IPS-18a (cell line): Measurements from ENCODE around the gene VSTM1.

Experiments used
- H3K27ac ChIP-seq: one replicate; pipeline ENCODE4 v1.5.1; 2013; ENCODE audit warnings: low read length
- H3K27me3 ChIP-seq: one replicate; pipeline ENCODE4 v1.6.1; 2013; ENCODE audit warnings: mild to moderate bottlenecking, low read length; ENCODE audit not compliant: control insufficient read depth, insufficient read depth
- H3K36me3 ChIP-seq: one replicate; pipeline ENCODE4 v1.6.1; 2013; ENCODE audit warnings: low read depth, low read length; ENCODE audit not compliant: control insufficient read depth
- H3K4me1 ChIP-seq: one replicate; pipeline ENCODE4 v1.6.1; 2013; ENCODE audit warnings: low read depth, low read length; ENCODE audit not compliant: control insufficient read depth
- H3K4me3 ChIP-seq: one replicate; pipeline ENCODE4 v1.5.1; 2013; ENCODE audit warnings: low read length
- H3K9ac ChIP-seq: one replicate; pipeline ENCODE4 v1.6.1; 2013; ENCODE audit warnings: mild to moderate bottlenecking, low read length, moderate library complexity
- H3K9me3 ChIP-seq: one replicate; pipeline ENCODE4 v1.6.1; 2013; ENCODE audit warnings: low read depth, low read length; ENCODE audit not compliant: control insufficient read depth

VSTM1 gene

DNA sequence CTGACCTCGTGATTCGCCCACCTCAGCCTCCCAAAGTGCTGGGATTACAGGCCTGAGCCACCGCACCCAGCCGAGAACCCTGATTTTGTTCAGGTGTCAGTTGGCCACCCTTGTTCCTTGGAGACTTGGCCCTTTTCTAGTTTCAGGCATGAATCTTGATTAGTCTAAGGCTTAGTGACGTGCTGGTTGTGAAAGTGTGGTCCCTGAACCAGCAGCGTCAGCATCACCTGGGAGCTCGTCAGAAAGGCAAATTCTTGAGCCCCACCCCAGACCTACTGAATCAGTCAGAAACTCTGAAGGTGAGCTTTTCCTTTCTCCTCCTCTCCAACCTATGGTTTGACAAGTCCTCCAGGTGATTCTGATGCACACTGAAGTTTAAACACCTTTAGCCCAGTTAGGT lies 37.0 kb downstream of the VSTM1 start:
- peaks cover 5% of the 10 kb centered on the region for H3K4me1 ChIP-seq
- peaks cover 7% of the 10 kb centered on the region for H3K27me3 ChIP-seq
- H3K36me3 ChIP-seq: no peaks in the 10 kb centered on the region
- no peak overlapping the region for H3K4me3 ChIP-seq
- no peak overlapping the region for H3K9ac ChIP-seq
- no peaks in the 10 kb centered on the region for H3K9me3 ChIP-seq
- no peak overlapping the region for H3K27ac ChIP-seq

DNA sequence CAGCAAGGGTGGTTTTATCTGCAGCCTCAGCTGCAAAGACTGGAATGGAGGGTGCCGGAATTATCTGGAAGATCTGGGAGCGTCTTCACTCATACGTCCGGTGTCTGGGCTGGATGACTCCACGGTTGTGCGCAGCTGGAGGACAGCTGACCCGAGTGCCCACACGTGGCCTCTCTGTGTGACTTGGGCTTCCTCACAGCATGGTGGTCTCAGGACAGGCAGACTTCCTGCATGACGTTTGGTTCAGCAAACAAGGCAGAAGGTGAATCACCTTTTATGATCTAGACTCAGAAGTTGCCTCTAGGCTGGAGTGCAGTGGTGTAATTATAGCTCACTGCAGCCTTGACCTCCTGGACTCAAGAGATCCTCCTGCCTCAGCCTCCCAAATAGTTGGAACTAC lies 39.0 kb downstream of the VSTM1 start:
- H3K9ac ChIP-seq: no peak overlapping the region
- H3K4me1 ChIP-seq: no peaks in the 10 kb centered on the region
- no peak overlapping the region for H3K27ac ChIP-seq

DNA sequence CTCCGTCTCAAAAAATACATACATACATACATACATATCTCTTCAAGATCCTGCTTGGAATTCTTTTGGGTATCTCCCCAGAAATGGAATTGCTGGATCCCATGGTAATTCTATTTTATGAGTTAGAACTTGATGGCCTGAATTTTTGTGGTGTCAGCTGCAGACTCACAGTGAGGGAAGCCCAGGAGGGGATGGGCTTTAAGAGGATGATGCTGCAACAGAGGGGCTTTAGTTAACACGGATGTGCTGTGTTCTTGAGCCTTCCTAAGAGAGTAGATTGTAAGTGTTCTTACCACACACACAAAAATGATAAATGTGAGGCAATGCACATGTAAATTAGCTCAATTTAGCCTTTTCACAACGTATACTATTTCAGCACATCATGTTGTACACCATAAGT lies 40.5 kb downstream of the VSTM1 start:
- H3K27ac ChIP-seq: no peak overlapping the region
- H3K27me3 ChIP-seq: peaks cover 7% of the 10 kb centered on the region

More for the DNA sequence above, 39.0 kb downstream of the VSTM1 start:
- Histone ChIP-seq H3K9me3 (no peaks in the 10 kb centered on the region), H3K27me3 (peaks cover 7% of the 10 kb centered on the region), H3K36me3 (no peaks in the 10 kb centered on the region), H3K4me3 (no peak overlapping the region)

DNA sequence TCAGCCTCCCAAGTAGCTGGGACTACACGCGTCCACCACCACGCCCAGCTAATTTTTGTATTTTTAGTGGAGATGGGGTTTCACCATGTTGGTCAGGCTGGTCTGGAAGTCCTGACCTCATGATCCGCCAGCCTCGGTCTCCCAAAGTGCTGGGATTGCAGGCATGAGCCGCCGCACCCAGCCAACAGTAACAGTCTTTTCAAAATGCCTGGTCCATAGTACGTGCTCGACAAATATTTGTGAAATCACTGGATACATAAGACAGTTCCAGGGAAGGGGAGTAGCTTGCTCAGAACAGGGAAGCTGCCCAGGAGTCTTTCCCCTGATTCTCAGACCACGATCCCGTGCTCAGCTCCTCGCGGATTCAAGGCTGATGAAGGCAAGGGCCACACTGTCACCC lies 41.8 kb downstream of the VSTM1 start:
- Histone ChIP-seq H3K4me1 (no peaks in the 10 kb centered on the region), H3K36me3 (no peaks in the 10 kb centered on the region), H3K27me3 (peaks cover 7% of the 10 kb centered on the region), H3K27ac (no peak overlapping the region), H3K9me3 (no peaks in the 10 kb centered on the region), H3K4me3 (no peak overlapping the region), H3K9ac (no peak overlapping the region)

More for the DNA sequence above, 40.5 kb downstream of the VSTM1 start:
- Histone ChIP-seq H3K9me3 (no peaks in the 10 kb centered on the region), H3K9ac (no peak overlapping the region), H3K36me3 (no peaks in the 10 kb centered on the region), H3K4me3 (no peak overlapping the region), H3K4me1 (no peaks in the 10 kb centered on the region)

DNA sequence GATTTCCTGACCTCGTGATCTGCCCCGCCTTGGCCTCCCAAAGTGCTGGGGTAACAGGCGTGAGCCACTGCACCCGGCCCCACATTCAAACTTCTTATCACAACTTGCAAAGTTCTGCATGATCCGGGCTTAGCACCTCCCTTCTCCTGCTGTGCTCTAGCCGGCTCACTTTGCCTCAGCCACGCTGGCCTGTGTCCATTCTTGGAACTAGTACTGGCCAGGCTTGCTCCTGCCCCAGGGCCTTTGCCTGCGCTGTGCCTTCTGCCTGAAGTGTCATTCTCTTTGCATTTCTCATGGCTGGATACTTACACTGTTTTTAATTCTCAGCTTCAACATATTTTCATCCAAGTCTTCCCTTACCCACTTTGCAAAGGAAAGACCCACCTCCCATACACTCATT lies 42.3 kb downstream of the VSTM1 start:
- Histone ChIP-seq H3K36me3 (no peaks in the 10 kb centered on the region), H3K9ac (no peak overlapping the region), H3K4me3 (no peak overlapping the region), H3K27ac (no peak overlapping the region), H3K4me1 (no peaks in the 10 kb centered on the region), H3K27me3 (peaks cover 7% of the 10 kb centered on the region), H3K9me3 (no peaks in the 10 kb centered on the region)

DNA sequence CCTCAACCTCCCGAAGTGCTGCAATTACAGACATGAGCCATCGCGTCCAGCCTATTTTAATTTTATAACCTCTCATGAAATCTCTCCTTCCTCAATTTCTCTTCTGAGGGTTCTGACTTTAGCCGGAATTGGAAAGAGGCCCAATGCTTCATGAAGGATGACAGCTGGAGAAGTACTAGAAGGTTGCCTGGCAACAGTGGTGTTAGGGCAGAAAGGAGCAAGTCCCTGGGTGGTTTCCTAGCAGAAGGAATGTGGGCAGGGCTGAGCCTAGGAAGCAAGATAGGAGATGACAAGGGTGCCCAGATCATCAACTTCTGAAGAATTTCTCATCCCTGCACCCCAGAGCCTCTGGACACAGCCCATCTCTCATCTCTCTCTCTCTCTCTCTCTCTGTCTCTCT lies 46.4 kb downstream of the VSTM1 start:
- no peaks in the 10 kb centered on the region for H3K27me3 ChIP-seq
- H3K4me1 ChIP-seq: peaks cover 2% of the 10 kb centered on the region
- H3K9ac ChIP-seq: no peak overlapping the region
- H3K4me3 ChIP-seq: no peak overlapping the region
- no peak overlapping the region for H3K27ac ChIP-seq
- no peaks in the 10 kb centered on the region for H3K9me3 ChIP-seq
- no peaks in the 10 kb centered on the region for H3K36me3 ChIP-seq

DNA sequence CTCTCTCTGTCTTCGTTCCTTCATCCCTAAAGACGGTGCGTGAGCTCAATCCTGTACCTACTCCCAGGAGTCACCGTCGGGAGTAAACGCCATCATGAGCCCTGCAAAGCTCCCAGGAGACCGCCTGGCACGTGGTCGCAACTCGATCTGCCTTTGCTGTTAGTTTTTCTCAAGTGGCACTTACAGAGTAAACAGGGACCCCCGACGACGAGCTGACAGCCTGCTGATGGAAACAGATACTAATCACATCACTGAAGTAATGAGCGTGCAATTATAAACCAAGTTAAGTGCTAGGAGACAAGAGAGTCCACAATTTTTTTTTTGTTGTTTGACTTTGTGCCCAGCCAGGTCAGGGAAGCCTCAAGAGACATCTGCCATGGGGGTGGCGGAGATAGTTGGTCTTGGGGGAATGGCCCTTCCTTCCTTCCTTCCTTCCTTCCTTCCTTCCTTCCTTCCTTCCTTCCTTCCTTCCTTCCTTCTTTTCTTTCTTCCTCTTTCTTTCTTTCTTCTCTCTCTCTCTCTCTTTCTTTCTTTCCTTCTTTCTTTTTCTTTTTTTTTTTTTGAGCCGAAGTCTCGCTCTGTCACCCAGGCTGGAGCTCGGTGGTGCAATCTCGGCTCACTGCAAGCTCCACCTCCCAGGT lies 48.7 kb downstream of the VSTM1 start:
- Histone ChIP-seq H3K27ac (no peak overlapping the region), H3K9me3 (no peaks in the 10 kb centered on the region), H3K4me3 (no peak overlapping the region), H3K4me1 (peaks cover 6% of the 10 kb centered on the region), H3K27me3 (no peaks in the 10 kb centered on the region), H3K36me3 (no peaks in the 10 kb centered on the region), H3K9ac (no peak overlapping the region)

DNA sequence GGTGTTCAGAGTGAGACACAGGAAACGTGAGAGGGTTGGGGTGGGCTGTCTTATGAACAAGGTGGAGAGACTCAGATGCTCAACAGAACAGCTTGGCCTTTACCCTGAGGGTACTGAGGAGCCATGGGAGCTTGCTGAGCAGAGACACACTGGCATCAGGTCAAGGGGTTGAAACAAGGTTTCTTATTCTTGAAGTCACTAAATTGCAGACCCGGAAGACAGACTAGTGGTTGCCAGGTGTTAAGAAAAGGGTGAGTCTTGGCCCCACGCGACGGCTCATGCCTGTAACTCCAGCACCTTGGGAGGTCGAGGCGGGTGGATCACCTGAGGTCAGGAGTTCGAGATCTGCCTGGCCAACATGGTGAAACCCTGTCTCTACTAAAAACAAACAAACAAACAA lies 49.8 kb downstream of the VSTM1 start:
- H3K27ac ChIP-seq: no peak overlapping the region
- no peaks in the 10 kb centered on the region for H3K9me3 ChIP-seq
- H3K36me3 ChIP-seq: no peaks in the 10 kb centered on the region
- H3K27me3 ChIP-seq: no peaks in the 10 kb centered on the region
- H3K9ac ChIP-seq: no peak overlapping the region
- peaks cover 6% of the 10 kb centered on the region for H3K4me1 ChIP-seq
- no peak overlapping the region for H3K4me3 ChIP-seq

DNA sequence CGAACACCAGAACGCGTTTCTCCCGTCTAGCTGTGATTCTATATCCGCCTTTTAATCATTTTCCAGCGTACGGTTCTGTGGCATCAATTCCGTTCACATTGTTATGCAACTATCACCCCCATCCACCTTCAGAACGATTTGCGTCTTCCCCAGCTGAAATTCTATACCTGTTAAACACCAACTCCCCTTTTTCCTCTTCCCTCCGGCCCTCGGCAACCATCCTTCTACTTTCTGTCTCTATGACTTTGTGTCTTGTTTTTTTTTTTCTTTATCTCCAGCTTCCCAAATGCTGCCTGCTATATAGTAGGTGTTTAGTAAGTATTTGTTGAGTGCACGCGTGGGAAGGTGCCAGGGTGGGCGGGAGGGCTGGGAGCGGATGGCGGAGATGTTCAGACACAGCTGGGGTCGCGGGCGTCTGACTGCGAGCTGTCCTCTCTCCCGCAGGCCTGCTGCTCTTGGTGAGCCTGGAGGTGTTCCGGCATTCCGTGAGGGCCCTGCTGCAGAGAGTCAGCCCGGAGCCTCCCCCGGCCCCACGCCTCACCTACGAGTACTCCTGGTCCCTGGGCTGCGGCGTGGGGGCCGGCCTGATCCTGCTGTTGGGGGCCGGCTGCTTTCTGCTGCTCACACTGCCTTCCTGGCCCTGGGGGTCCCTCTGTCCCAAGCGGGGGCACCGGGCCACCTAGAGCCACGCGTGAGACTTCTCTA lies 52.0 kb downstream of the VSTM1 start:
- H3K9me3 ChIP-seq: no peaks in the 10 kb centered on the region
- H3K4me1 ChIP-seq: peaks cover 6% of the 10 kb centered on the region
- peak overlapping the region; percentile 32 for H3K9ac ChIP-seq
- H3K4me3 ChIP-seq: no peak overlapping the region
- no peaks in the 10 kb centered on the region for H3K36me3 ChIP-seq
- no peak overlapping the region for H3K27ac ChIP-seq
- H3K27me3 ChIP-seq: no peaks in the 10 kb centered on the region

DNA sequence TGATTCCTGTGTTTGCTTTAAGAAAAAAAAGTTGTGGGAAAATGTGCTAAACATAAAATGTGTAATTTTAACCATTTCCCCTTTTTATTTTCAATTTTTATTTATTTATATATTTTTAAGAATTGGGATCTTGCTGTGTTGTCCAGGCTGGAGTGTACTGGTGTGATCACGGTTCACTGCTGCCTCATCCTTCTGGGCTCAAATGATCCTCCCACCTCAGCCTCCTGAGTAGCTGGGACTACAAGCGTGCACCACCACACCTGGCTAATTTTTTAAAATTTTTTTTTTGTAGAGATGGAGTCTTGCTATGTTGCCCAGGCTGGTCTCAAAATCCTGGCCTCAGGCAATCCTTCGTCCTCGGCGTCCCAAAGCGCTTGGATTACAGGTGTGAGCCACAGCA lies 53.2 kb downstream of the VSTM1 start:
- Histone ChIP-seq H3K9ac (no peak overlapping the region), H3K9me3 (no peaks in the 10 kb centered on the region), H3K27me3 (no peaks in the 10 kb centered on the region), H3K27ac (no peak overlapping the region), H3K4me1 (peaks cover 6% of the 10 kb centered on the region), H3K4me3 (no peak overlapping the region), H3K36me3 (no peaks in the 10 kb centered on the region)

DNA sequence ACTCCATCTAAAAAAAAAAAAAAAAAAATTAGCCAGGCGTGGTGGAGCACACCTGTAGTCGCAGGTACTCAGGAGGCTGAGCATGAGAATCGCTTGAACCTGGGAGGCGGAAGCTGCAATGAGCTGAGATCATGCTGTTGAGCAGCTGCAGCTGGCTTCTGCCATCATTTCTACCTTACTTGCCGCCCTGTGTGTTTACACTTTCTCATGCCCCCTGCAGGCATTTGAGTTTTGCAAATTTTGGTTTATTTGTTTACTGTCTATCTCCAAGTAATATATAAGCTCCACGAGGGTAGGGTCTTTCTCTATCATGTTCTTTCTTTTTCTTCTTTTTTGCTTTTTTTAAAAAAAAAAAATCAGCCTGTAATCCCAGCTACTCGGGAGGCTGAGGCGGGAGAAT lies 54.3 kb downstream of the VSTM1 start:
- H3K9me3 ChIP-seq: no peaks in the 10 kb centered on the region
- H3K4me3 ChIP-seq: no peak overlapping the region
- no peaks in the 10 kb centered on the region for H3K36me3 ChIP-seq
- H3K27ac ChIP-seq: no peak overlapping the region
- peaks cover 6% of the 10 kb centered on the region for H3K4me1 ChIP-seq
- no peak overlapping the region for H3K9ac ChIP-seq
- H3K27me3 ChIP-seq: no peaks in the 10 kb centered on the region
